ENCODE results near the gene PFKFB4.

Gene PFKFB4

GRCh38 chr3:48556796-48557626 is at the start of gene PFKFB4:
Gene PFKFB4, minus strand, starts transcription at chr3:48556803. Its CDS starts 26 bp downstream, at chr3:48556777.
- DNase-seq (ENCODE audit: low read depth in 3 of 3, low spot score in 1 of 3) = peak; percentile 98 to 99 (median 99)

DNA sequence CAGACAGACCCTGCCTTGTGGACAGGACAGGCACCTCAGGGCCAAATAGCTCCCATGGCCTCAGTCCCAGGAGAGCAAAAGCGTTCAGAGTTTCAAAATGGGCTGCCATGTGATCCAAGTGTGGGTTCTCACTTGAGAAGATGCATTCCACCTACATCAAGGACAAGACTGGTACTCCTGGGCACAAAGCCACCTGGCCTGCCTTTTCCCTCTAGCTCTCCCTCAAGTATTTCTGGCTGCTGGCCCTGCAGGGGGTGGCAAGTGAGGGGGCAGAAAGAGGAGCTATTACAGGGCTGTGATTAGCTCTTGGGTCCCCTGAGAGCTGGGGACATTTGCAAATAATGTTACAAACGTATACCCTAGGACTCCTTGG is 45.0 kb upstream of the PFKFB4 start:
- DNase-seq (ENCODE audit: low read depth in 3 of 3, low spot score in 1 of 3) = no peak

DNA sequence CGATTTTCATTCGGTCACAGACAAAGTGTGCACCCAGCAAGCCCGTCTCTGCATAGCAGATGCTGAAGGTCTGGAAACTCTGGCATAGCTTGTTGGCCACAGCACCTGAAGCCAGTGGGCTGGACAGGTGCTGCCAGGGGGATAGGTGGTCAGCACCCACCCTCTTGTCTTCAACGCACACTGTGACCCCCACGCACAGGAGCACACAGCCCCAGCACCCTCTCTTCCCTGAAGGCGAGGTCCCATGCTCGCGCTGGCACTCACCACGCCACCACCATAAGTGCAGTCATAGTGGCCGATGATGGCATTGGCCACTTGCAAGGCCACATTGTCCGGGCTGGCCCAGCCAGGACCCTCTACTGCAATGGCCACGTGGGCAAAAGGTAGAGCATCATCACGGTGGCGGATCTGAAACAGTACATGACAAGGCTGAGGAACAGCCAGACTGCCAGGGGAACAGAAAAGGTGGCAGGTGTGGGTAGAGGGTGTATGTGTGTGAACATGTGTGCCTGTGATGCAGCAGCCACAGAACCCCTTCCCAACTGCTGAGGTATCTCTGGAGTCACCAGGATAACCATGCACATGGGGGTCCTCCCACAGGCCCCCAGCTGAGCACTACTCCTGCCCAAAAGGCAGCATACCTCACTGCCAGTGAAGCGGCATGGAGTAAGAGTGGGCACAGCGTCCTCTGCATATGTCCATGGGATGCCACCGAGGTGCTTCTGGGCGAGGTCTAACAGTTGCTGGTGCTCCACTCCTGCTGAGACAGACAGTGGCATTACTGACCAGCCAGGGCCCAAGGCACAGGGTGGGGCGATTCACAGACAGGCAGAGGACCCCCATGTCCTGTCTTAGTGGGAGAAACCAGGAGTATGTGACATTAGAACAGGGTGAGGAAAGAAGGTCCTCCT is 44.4 kb upstream of the PFKFB4 start:
- DNase-seq (ENCODE audit: low read depth in 3 of 3, low spot score in 1 of 3) = no peak

- no peak for DNase-seq (ENCODE audit: low read depth in 3 of 3, low spot score in 1 of 3)
Observed at GRCh38 chr3:48599509-48600285, 43.1 kb upstream of the PFKFB4 start.

- no peak for DNase-seq (ENCODE audit: low read depth in 3 of 3, low spot score in 1 of 3)
Observed at GRCh38 chr3:48599077-48599501, 42.5 kb upstream of the PFKFB4 start.

- DNase-seq (ENCODE audit: low read depth in 3 of 3, low spot score in 1 of 3) = no peak
Observed at GRCh38 chr3:48598323-48599076, 41.9 kb upstream of the PFKFB4 start.

GRCh38 chr3:48597408-48597800 is 40.8 kb upstream of the PFKFB4 start:
- no peak for DNase-seq (ENCODE audit: low read depth in 3 of 3, low spot score in 1 of 3)

DNA sequence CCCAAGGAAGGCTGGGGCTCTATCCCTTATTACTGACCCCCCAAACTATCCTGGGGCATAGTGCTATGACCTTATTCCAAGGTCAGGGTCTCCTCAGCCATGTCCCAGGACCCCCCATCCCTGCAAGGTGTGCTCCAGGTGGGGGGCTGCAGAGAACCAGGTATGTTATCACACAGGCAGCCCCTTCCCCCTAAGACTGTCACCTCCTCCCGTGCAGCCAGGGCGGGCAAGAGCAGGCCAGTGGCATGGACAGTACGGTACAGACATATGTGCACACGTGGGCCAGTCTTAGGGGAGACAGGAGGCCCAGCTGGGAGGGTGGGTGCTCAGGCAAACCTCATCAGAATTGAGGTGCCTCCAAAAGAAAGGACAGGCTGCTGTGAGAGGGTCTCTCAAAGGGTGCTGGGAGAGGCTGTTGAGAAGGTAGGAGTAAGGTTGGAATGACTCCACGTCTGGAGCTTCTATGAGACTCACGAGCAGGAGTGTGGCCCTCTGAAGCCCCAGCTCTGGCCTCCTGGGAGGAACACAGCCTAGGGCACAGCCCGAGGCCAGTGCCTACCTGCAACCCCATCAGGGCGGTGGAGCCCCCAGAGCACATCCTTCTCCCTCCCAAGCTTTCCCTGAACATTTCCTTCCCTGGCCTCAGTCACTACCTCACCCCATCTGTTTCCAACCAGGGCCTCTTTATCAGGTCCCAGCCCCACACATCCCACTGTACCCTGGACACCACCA is 40.2 kb upstream of the PFKFB4 start:
- DNase-seq (ENCODE audit: low read depth in 3 of 3, low spot score in 1 of 3) = no peak

DNA sequence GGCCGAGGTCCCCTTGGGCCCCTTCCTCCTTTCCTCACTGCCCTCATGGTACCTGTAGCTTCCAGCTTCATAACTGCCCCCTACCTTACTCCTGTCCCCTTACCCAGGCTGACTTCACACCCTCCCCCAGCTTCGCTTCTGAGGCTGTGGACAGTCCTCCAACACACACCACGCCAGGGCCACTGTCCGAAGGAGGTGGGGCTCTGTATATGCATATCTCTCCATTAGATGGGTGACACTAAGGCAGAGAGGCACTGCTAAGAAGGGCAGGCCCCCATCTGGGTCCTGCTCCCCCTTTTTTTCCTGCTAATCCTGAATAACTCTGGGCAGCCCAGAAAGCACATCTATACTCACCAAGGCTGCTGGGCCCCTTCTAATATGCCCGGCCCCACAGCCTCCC is 39.6 kb upstream of the PFKFB4 start:
- DNase-seq (ENCODE audit: low read depth in 3 of 3, low spot score in 1 of 3) = no peak

DNA sequence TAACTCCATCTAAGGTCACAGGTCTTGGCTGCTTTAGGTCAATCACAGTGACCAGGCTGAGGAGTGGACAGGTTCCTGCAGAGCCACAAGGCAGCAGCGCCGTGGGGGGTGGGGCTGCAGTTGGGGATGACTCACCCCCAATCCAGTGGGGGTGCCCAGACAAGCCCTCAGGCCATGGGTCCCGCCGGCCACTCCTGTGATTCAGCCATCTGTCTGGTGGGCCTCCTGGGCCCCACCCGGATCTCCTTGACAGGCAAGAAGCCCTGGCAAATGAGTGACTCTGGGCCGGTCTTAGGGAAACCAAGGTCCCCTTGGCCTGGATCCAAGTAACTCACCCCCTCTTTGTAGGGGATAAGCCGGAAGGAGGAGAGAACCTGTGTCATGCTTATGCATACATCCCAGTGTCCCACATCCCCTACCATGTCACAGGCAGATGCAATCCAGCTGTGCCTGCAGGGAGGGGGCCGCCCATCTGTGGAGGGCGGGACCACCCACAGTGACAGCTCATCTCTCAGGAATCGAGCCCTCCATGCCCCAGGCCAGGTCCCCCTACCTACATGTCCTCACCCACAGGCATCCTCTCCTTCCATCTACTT is 39.0 kb upstream of the PFKFB4 start:
- no peak for DNase-seq (ENCODE audit: low read depth in 3 of 3, low spot score in 1 of 3)

DNA sequence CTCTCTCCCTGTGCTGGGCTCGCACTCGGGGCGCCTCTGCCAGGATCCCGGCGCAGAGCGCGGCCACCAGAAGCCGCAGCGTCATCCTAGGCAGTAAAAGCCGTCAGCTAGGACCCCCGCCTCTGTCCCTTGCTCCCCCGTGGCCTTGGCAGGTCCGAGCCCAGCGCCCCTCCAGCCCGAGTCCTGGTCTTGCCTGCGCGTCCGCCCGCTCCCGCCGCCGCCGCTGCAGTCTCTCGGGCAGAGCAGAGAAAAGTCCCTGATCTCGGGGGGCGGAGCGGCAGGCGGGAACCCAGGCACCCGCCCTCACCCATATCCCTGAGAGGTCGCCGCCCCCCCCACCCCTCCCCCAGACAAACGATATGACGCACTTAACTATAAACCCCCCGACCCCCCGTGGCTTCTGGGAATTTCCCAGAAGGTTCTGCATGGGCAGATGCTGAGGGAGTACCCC is 38.5 kb upstream of the PFKFB4 start, which contains the start of gene COL7A1:
Gene COL7A1, minus strand, starts transcription at position 255 of the 451 bp plus-strand sequence. Its CDS starts 170 bp downstream, at position 85.
- no peak for DNase-seq (ENCODE audit: low read depth in 3 of 3, low spot score in 1 of 3)

- no peak for DNase-seq (ENCODE audit: low read depth in 3 of 3, low spot score in 1 of 3)
Observed at GRCh38 chr3:48594417-48595049, 37.9 kb upstream of the PFKFB4 start.

- no peak for DNase-seq (ENCODE audit: low read depth in 3 of 3, low spot score in 1 of 3)
Observed at GRCh38 chr3:48593337-48593736, 36.7 kb upstream of the PFKFB4 start.

DNA sequence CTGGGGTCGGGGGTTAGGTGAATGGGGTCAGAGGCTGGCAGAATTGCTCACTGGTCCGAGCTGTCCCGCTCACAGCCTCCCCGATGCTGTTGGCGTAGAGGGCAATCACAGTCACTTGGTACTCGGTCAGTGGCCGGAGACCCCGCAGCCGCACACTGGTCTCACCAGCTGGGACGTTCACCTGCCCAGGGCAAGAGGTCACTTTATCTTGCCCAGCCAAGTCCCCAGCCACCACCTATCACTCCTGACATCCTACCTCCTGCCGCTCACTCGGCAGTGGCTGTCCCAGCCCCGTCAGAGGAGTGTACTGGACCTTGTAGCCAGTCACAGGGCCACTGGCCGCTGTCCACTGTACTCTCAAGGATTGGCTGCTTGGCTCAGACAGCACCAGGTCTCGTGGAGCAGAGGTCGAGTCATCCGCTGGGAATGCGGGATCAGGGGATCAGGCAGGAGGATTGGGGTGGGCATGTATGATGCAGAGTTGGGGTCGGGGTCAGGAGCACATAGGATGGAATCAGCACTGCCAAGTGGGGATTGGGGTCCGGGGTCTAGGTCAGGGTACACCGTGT is 36.0 kb upstream of the PFKFB4 start:
- no peak for DNase-seq (ENCODE audit: low read depth in 3 of 3, low spot score in 1 of 3)

GRCh38 chr3:48591886-48592518 is 35.4 kb upstream of the PFKFB4 start:
- DNase-seq (ENCODE audit: low read depth in 3 of 3, low spot score in 1 of 3) = no peak

DNA sequence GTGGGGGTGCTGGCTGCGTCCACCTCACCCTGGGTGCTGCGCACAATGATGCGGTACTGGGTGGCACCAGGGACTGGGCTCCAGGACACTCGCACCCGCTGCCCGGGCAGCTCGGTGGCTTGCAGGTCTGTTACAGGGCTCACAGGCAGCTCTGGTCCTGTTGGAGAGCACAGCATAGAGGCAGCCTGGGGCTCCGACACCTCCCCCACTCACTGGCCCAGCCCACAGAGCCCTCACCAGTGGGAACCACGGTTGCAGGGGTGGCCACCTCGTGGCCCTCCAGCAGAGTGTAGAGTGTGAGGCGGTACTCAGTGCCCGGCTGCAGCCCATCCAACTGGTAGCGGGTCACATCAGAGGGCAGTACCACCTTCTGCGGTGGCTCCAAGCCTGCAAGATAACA is 34.8 kb upstream of the PFKFB4 start:
- no peak for DNase-seq (ENCODE audit: low read depth in 3 of 3, low spot score in 1 of 3)

- DNase-seq (ENCODE audit: low read depth in 3 of 3, low spot score in 1 of 3) = no peak
Observed at GRCh38 chr3:48588230-48588629, 31.6 kb upstream of the PFKFB4 start.

DNA sequence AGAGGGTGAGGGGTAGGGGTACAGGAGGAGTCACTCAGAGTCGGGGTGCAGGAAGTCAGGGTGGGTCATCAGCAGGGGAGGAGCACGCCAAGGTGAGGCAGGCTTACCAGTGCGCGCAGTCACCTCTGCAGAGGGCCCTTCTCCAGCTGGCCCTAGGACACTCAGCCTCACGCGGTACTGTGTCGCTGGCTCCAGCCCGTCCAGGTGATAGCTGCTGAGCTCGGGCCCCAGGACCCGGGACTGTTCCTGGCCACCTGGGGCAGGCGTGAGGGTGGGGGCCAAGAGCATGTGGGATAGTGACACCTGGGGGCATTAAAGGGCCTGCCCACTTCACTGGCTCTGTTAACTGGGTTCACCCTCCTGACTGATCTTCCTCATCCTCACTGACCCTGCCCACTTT is 31.1 kb upstream of the PFKFB4 start:
- DNase-seq (ENCODE audit: low read depth in 3 of 3, low spot score in 1 of 3) = no peak
